ENCODE results near the gene CHMP6.

The CHMP6 gene

GRCh38 chr17:80979547-80980378 is 11.9 kb upstream of the CHMP6 start:
- Histone ChIP-seq H3K27me3 (ENCODE audit: control insufficient read depth, insufficient read depth, low read length) (peaks cover 13% of the 10 kb centered on the region), H3K27ac (ENCODE audit: low read depth, low read length) (no peak overlapping the region), H3K9me3 (ENCODE audit: control insufficient read depth, insufficient read depth, low read length) (no peaks in the 10 kb centered on the region), H3K4me1 (ENCODE audit: control insufficient read depth, insufficient read depth, low read length) (no peaks in the 10 kb centered on the region), H3K36me3 (ENCODE audit: control insufficient read depth, insufficient read depth, low read length) (no peaks in the 10 kb centered on the region), H3K4me3 (ENCODE audit: low read depth, low read length) (no peak overlapping the region), H3K9ac (ENCODE audit: low read depth, low read length) (no peak overlapping the region)

GRCh38 chr17:80980397-80981061 is 11.1 kb upstream of the CHMP6 start:
- Histone ChIP-seq H3K27me3 (ENCODE audit: control insufficient read depth, insufficient read depth, low read length) (peaks cover 13% of the 10 kb centered on the region), H3K36me3 (ENCODE audit: control insufficient read depth, insufficient read depth, low read length) (no peaks in the 10 kb centered on the region), H3K4me3 (ENCODE audit: low read depth, low read length) (no peak overlapping the region; the same call in 1 of the 2 replicates), H3K27ac (ENCODE audit: low read depth, low read length) (no peak overlapping the region), H3K9me3 (ENCODE audit: control insufficient read depth, insufficient read depth, low read length) (no peaks in the 10 kb centered on the region), H3K9ac (ENCODE audit: low read depth, low read length) (no peak overlapping the region), H3K4me1 (ENCODE audit: control insufficient read depth, insufficient read depth, low read length) (no peaks in the 10 kb centered on the region)

- H3K9ac ChIP-seq (ENCODE audit: low read depth, low read length) = no peak overlapping the region
- no peaks in the 10 kb centered on the region for H3K9me3 ChIP-seq (ENCODE audit: control insufficient read depth, insufficient read depth, low read length)
- no peaks in the 10 kb centered on the region for H3K36me3 ChIP-seq (ENCODE audit: control insufficient read depth, insufficient read depth, low read length)
- peaks cover 13% of the 10 kb centered on the region for H3K27me3 ChIP-seq (ENCODE audit: control insufficient read depth, insufficient read depth, low read length)
- peak overlapping the region; percentile 54 for H3K4me3 ChIP-seq (ENCODE audit: low read depth, low read length)
- no peaks in the 10 kb centered on the region for H3K4me1 ChIP-seq (ENCODE audit: control insufficient read depth, insufficient read depth, low read length)
- no peak overlapping the region for H3K27ac ChIP-seq (ENCODE audit: low read depth, low read length)
These were observed 10.4 kb upstream of the CHMP6 start for GRCh38 chr17:80981062-80981902.

GRCh38 chr17:80981929-80982425 is 9.7 kb upstream of the CHMP6 start:
- no peak overlapping the region for H3K27ac ChIP-seq (ENCODE audit: low read depth, low read length)
- H3K36me3 ChIP-seq (ENCODE audit: control insufficient read depth, insufficient read depth, low read length) = no peaks in the 10 kb centered on the region
- H3K4me1 ChIP-seq (ENCODE audit: control insufficient read depth, insufficient read depth, low read length) = no peaks in the 10 kb centered on the region
- H3K27me3 ChIP-seq (ENCODE audit: control insufficient read depth, insufficient read depth, low read length) = peaks cover 13% of the 10 kb centered on the region
- no peak overlapping the region; the same call in 1 of the 2 replicates for H3K4me3 ChIP-seq (ENCODE audit: low read depth, low read length)
- H3K9ac ChIP-seq (ENCODE audit: low read depth, low read length) = no peak overlapping the region
- no peaks in the 10 kb centered on the region for H3K9me3 ChIP-seq (ENCODE audit: control insufficient read depth, insufficient read depth, low read length)

- no peak overlapping the region for H3K27ac ChIP-seq (ENCODE audit: low read depth, low read length)
- no peaks in the 10 kb centered on the region for H3K4me1 ChIP-seq (ENCODE audit: control insufficient read depth, insufficient read depth, low read length)
- no peak overlapping the region for H3K4me3 ChIP-seq (ENCODE audit: low read depth, low read length)
- H3K9ac ChIP-seq (ENCODE audit: low read depth, low read length) = no peak overlapping the region
- H3K27me3 ChIP-seq (ENCODE audit: control insufficient read depth, insufficient read depth, low read length) = peaks cover 13% of the 10 kb centered on the region
- no peaks in the 10 kb centered on the region for H3K9me3 ChIP-seq (ENCODE audit: control insufficient read depth, insufficient read depth, low read length)
- no peaks in the 10 kb centered on the region for H3K36me3 ChIP-seq (ENCODE audit: control insufficient read depth, insufficient read depth, low read length)
These were observed 9.1 kb upstream of the CHMP6 start for GRCh38 chr17:80982426-80982974.

- H3K36me3 ChIP-seq (ENCODE audit: control insufficient read depth, insufficient read depth, low read length) = no peaks in the 10 kb centered on the region
- no peaks in the 10 kb centered on the region for H3K4me1 ChIP-seq (ENCODE audit: control insufficient read depth, insufficient read depth, low read length)
- H3K4me3 ChIP-seq (ENCODE audit: low read depth, low read length) = no peak overlapping the region
- peaks cover 13% of the 10 kb centered on the region for H3K27me3 ChIP-seq (ENCODE audit: control insufficient read depth, insufficient read depth, low read length)
- H3K9ac ChIP-seq (ENCODE audit: low read depth, low read length) = no peak overlapping the region
- H3K9me3 ChIP-seq (ENCODE audit: control insufficient read depth, insufficient read depth, low read length) = no peaks in the 10 kb centered on the region
- no peak overlapping the region for H3K27ac ChIP-seq (ENCODE audit: low read depth, low read length)
These were observed 8.1 kb upstream of the CHMP6 start for GRCh38 chr17:80983545-80983944.

GRCh38 chr17:80984749-80985148 is 6.9 kb upstream of the CHMP6 start:
- Histone ChIP-seq H3K27ac (ENCODE audit: low read depth, low read length) (no peak overlapping the region), H3K9me3 (ENCODE audit: control insufficient read depth, insufficient read depth, low read length) (no peaks in the 10 kb centered on the region), H3K4me1 (ENCODE audit: control insufficient read depth, insufficient read depth, low read length) (no peaks in the 10 kb centered on the region)

GRCh38 chr17:80986046-80986445 is 5.6 kb upstream of the CHMP6 start:
- Histone ChIP-seq H3K4me1 (ENCODE audit: control insufficient read depth, insufficient read depth, low read length) (no peaks in the 10 kb centered on the region), H3K27me3 (ENCODE audit: control insufficient read depth, insufficient read depth, low read length) (peaks cover 13% of the 10 kb centered on the region), H3K27ac (ENCODE audit: low read depth, low read length) (no peak overlapping the region), H3K4me3 (ENCODE audit: low read depth, low read length) (no peak overlapping the region), H3K9ac (ENCODE audit: low read depth, low read length) (no peak overlapping the region), H3K9me3 (ENCODE audit: control insufficient read depth, insufficient read depth, low read length) (no peaks in the 10 kb centered on the region), H3K36me3 (ENCODE audit: control insufficient read depth, insufficient read depth, low read length) (no peaks in the 10 kb centered on the region)

More at GRCh38 chr17:80984749-80985148, 6.9 kb upstream of the CHMP6 start:
- Histone ChIP-seq H3K36me3 (ENCODE audit: control insufficient read depth, insufficient read depth, low read length) (no peaks in the 10 kb centered on the region), H3K27me3 (ENCODE audit: control insufficient read depth, insufficient read depth, low read length) (peaks cover 13% of the 10 kb centered on the region), H3K4me3 (ENCODE audit: low read depth, low read length) (no peak overlapping the region), H3K9ac (ENCODE audit: low read depth, low read length) (no peak overlapping the region)

- Histone ChIP-seq H3K36me3 (ENCODE audit: control insufficient read depth, insufficient read depth, low read length) (no peaks in the 10 kb centered on the region), H3K9me3 (ENCODE audit: control insufficient read depth, insufficient read depth, low read length) (no peaks in the 10 kb centered on the region), H3K9ac (ENCODE audit: low read depth, low read length) (no peak overlapping the region), H3K27ac (ENCODE audit: low read depth, low read length) (no peak overlapping the region), H3K4me3 (ENCODE audit: low read depth, low read length) (no peak overlapping the region), H3K4me1 (ENCODE audit: control insufficient read depth, insufficient read depth, low read length) (no peaks in the 10 kb centered on the region), H3K27me3 (ENCODE audit: control insufficient read depth, insufficient read depth, low read length) (peaks cover 8% of the 10 kb centered on the region; the same call in 1 of the 2 replicates)
These were observed 4.7 kb upstream of the CHMP6 start for GRCh38 chr17:80986816-80987475.

GRCh38 chr17:80987941-80988461 is 3.6 kb upstream of the CHMP6 start:
- Histone ChIP-seq H3K4me3 (ENCODE audit: low read depth, low read length) (no peak overlapping the region), H3K9ac (ENCODE audit: low read depth, low read length) (no peak overlapping the region), H3K36me3 (ENCODE audit: control insufficient read depth, insufficient read depth, low read length) (no peaks in the 10 kb centered on the region), H3K27ac (ENCODE audit: low read depth, low read length) (no peak overlapping the region), H3K4me1 (ENCODE audit: control insufficient read depth, insufficient read depth, low read length) (no peaks in the 10 kb centered on the region; the same call in 1 of the 2 replicates), H3K9me3 (ENCODE audit: control insufficient read depth, insufficient read depth, low read length) (no peaks in the 10 kb centered on the region), H3K27me3 (ENCODE audit: control insufficient read depth, insufficient read depth, low read length) (no peaks in the 10 kb centered on the region; the same call in 1 of the 2 replicates)
